Right kidney (tissue), 1 donor: ENCODE measurements around the gene GAK.

Experiments used
- DNase-seq: peaks from one replicate; pipeline ENCODE4 v3.0.0-alpha.2; 2016

Gene GAK

DNA sequence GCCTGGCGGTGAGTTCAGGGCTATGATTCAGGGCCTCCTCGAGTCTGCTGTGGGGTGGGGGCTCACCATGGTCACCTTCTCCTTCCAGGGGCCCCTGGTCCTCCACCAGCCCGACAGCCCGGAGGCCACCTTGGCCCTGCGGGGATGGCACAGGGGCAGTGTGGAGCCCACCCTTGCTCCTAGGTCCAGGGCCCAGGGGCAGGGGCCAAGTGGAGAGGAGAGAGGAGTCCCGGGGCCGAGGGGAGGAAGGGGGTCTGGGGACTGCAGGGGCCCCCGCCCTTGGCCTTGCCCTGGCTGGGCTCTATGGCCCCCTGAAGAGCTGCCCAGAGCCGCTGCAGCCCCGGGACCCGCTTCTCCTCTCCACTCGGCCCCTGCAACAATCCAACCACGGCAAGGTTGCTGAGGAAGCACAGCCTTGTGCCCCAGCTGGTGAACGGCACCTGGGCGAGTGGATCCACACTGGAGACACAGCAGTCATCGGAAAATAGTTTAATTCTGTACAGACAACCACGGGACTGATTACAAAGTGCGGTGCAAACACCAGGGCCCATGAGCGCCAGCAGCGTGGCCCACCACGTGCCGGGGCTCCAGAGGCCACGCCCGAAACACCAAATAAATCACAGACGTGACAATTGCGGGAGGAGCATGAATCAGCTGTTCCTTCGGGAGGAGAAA is 83.2 kb downstream of the GAK start:
- DNase-seq: no peak

DNA sequence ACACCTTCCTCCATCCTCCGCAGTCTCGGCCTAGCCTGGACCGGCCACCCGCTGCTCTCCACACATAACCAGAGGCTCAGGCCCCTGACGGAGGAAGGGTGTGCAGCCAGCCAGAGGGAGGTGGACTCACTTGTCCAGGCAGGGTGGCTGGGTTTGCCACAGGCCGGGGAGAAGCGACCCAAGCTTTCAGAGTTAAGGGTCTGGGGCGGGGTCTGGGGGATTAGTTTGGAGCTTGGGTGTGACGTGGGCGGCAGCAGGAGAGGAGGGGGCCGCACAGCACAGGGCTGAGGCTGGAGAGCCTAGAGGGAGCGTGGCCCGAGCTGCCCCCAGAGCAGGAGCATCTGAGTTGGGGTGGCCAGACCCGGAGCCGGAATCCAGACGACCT is 83.8 kb downstream of the GAK start:
- no peak for DNase-seq

DNA sequence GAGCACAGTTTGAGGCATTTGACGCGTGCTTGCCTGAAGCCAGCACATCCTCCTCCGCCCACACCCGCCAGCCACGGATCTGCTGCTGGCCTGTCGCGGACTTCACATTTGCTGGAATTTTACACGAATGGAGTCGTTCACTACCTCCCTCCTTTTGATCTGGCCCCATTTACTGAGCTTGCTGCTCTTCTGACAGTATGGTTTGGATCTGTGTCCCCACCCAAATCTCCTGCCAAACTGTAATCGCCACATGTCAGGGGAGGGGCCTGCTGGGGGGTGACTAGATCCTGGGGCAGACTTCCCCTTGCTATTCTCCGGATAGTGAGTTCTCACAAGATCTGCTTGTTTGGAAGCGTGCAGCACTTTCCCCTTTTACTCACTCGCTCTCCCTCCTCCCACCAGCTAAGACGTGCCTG is 86.3 kb downstream of the GAK start:
- no peak for DNase-seq

DNA sequence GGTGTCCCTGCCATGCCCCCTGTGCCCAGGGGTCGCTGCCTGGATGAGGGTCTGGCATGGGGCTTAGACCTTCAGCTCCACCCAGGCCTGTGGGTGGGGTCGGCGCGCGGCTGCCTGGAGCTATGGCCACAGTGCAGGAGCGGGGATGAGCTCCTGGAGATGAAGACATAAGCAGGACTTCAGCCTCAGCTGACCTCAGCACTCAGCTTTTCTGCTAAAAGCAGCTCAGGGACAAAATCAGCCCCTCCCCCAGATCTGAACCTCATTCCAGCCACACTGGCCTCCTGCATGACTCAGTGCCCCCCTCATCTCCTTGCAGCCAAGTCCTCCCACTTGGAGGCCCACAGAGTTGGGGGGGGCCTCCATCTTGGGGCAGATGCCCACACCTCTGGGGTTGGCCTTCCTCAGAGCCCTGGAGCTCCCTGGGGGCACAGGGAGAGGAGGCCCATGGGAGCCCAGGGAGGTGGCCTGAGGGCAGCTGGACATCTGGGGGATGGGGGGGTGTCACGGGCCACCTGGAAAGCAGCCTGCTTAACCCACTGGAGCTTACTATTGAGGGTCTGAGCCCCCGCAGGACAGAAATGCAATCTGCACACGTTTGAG is 86.8 kb downstream of the GAK start:
- no peak for DNase-seq

DNA sequence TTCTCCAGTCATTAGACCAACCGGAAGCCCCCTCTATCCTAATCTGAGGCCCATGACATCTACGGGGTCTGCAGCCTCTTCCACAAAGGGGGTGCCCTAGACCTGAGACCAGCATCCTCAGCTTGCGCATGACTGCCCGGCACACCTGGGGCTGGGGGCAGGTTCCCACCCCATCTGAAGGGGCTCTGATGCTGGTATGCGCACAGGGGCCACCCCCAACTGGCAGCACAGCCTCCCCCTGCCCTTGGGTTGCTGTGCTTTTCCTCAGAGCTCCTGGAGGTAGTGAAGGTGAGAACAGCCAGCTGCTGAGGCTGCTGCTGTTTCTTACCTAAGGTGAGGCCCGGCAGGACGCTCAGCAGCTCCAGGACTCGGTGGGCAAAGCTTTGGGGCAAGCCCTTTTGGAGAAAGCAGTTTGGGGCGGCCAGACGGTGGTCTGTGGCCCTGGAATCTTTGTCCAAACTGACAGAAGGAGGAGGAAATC is 87.3 kb downstream of the GAK start:
- no peak for DNase-seq

DNA sequence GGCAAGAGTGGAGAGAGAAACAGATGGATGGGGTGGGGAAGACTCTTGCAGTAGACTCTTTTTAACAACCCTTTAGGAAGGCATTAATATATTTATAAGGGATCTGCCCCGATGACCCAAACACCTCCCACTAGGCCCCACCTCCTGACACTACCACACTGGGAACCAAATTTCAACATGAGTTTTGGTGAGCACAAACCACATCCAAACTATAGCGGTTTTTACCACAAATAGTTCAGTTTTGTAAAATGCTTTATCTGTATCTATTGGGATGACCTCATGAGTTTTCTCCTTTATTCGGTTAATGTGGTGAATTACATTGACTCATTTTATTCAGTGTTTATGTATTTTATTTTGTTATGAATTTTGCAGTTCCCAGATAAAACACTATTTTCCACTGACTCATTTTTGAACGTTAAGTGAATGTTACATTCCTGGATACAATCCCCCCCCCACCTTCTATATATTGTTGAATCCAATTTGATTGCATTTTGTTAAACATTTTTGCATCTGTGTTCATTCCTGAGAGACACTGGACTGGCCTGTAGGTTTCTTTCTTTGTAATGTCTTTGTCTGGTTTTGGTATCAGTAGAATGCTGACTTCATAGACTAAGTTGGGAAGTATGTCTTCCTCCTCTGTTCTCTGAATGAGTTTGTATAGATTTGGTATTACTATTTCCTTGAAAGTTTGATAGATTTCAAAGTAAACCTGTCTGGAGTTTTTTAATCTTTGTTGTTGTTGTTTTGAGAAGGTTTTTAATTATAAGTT is 92.3 kb downstream of the GAK start:
- no peak for DNase-seq

DNA sequence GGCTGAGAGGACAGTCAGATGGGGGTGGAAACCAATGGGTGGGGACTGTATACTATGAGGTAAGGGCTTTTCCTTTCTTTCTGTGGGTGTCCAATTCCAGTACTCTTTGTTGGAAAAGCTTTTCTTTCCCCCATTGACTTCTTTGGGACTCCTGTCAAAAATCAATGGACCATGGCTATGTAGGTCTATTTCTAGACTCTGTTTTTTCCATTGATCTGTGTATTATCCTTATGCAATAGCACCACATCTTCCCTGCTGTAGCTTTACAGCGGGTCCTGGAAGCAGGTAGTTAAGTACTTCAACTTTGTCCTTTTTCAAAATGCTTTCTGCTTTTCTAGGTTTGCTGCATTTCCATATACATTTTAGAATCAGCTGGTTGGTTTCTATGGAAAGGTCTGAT is 94.3 kb downstream of the GAK start:
- DNase-seq: no peak

DNA sequence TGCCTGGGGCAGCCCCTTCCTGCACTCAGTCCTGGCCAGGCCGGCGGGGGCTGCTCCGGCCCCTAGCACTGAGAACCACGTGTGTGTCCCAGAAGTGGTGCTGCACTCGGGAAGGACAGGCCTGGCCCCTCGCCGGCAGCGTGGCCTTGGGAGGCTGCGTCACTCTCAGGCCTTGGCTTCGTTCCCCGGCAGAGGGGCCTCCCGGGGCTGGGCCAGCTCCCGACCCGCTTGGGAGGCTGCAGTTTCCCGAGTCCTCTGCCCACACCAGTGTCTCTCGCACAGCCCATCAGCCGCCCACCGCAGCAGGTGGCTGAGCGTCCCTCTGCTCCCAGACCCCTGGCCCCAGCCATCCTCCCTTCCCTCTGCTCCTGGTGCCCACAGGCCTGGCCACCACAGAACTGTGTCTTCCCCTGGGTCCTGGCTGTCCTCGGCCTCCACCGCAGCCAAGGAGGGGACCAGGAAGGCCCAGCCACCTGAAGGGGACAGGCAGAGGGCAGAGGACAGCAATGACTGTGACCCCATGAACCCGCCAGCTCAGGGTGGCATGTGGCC is 95.3 kb downstream of the GAK start:
- no peak for DNase-seq

DNA sequence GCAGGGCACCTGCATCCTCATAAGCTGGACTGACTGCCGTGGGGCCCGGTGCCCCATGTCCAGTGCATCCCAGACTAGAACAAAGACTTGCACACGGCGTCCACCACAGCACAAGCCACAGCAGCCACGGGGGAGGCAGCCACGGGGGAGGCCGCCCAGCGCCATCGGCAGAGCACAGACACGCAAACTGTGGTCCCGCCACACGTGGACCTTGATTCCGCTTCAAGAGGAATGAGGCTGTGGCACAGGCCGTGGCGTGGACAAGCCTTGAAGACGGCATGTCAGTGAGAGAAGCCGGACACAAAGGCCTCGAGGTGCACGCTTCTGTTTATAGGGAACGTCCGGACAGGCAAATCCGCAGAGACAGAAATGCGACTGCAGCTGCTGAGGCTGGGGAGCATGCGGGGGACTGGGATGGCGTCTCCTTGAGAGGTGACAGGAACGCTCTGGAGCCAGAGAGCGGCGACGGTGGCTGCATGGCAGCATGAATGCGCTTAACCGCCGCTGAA is 96.1 kb downstream of the GAK start:
- DNase-seq: no peak

DNA sequence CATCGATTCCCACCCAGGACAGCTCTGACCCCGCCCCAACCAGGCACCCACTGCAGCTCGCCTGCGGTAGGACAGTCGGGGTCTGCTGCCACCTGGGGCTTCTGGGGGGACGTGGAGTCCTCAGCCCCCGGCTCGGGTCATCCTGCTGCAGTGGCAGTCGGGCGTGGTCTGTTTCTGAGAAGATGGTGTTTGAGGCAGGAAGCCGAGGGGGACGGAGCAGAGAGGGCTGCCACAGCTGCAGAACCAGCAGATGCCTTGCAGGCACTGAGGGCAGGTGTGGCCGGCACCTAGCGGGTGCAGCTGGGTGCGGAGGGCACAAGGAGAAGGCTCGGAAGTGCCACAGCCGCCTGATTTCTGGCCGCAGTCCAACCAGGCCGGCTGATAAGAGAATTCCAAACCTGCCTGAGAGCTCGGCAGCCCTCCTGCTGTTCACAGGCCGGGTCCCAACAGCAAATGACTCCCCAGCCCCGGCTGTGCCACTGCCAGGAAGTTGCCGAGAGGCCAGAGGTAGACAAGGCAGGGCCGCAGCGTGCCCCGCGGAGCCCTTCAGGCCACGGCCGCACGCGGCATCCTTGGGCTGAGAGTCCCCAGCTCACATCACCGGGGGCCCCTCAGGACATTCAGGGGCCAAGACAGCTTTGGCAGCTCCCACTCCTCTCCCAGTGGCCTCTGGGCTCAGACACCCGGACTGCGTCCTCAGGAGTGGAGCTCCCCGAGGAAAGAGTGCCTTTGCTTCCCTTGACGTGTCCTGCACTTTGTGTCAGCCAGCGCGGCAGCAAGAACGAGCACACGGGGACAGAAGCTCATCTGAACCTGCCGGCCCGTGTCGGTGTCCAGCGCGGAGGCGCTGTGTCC is 96.7 kb downstream of the GAK start:
- no peak for DNase-seq

DNA sequence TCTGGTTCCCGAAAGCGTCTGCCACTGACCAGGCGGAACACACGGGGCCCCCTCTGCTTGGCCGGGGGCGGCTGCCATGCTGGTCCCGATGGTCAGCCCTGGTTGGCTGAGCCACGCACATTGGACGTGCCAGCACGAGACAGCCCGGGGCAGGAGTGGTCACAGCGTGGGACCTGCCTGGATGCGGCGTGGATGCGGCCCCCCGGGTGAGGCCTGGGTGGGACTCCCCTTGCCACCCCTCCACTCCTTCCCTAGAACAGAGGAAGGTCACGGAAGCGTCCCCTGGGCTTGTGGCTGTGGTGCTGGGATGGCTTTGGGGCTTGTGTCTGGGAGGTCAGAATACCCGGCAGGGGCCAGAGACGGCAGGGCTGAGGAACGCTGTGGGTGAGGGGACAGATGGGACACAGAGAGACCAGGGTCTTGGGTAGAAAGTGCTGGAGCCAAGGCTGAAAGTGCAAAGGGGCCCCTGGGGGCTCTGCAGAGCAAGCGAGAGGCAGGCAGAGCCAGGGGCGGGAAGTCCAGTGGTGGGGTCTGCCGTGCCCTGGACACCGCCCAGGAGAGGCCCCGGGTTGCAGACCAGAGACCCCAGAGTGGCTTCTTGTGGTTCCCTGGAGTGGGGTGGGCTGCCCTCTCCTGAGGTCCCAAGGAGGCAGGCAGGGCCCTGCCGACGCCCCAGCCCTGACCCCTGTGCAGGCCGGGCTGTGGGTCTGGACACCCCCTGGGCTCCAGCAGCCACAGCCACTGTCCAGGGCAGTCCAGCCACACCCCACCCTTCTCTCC is 97.6 kb downstream of the GAK start:
- no peak for DNase-seq

DNA sequence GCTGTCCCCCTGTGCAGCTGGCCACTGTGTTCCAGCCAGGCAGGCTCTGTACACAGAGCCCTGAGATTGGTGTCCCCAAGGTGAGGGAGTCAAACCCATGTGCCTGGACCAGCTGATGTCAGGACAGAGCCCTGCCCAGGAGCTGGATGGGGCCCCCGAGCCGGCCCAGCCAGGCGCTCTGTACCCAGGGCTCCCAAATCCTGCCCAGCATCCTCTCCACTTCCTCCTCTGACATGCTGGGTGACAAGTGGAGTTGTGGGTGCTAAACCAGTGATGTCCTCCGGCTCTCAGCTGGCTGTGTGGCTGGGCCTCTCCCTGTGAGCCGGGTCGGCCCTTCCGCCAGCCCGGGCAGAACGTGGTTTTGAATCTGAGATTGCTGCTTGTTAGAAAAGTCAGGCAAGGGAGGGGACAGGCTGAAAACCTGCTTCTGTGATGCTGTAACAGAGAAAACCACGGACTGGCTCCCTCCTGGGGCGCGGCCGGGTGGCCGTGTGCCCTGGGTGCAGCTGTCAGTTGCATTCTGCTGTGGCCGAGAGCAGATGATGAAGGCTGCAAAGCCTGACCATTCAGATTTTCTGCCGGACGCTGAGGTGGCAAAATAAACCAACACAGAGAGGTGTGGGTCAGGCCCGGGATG is 98.3 kb downstream of the GAK start:
- DNase-seq: no peak

DNA sequence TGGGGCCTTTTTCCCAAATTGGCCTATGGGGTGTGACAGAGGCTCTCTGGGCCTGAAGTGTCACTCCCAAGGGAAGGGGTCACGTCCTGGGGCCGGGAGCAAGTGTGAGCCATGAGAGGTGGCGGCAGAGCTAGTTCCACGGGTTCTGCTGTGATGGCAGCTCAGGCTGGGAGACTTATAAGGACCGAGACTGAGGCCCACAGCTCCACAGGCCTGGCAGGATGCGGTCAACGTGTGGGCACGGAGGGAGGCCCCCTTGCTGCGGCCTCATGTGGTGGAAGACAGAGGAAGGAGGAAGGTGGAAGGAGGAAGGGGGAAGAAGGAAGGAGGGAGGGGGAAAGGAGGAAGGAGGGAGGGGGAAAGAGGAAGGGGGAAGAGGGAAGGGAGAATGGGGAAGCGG is 99.0 kb downstream of the GAK start:
- DNase-seq: no peak

DNA sequence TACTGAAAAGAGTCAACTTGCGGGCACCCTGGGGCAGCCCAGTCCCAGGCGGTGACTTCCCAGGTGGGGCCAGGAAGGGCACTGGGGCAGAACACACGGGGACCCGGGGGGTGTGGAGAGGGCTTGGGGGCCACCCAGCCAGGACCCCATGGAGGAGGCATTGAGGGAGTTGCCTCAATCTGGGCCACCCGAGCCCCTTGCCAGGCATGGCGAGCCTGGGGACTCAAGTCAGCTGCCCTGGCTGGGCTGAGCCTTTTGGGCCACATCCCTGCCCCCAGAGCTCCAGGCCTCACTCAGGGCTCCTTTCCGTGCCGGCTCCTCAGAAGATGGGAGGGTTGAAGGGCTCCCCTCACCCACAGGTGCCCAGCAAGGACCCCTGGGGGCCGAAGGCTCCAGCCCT is 99.6 kb downstream of the GAK start:
- no peak for DNase-seq

DNA sequence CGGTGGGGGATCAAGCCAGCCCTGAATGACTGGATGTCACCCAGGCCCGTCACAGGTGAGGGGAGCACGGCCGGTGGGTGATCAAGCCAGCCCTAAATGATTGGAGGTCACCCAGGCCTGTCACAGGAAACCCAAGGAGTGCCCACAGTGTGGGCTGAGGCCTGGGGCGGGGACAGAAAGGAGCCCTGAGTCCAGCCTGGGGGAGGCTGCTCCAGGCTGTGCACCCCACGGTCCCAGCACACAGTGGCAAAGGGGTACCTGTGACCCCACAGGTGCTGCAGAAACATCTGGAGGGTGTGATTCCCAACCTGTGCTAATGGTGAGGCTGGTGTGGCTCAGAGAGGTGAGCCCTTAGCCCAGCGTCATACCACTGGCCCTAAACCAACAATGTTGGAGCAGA is 100.0 kb downstream of the GAK start:
- DNase-seq: no peak

DNA sequence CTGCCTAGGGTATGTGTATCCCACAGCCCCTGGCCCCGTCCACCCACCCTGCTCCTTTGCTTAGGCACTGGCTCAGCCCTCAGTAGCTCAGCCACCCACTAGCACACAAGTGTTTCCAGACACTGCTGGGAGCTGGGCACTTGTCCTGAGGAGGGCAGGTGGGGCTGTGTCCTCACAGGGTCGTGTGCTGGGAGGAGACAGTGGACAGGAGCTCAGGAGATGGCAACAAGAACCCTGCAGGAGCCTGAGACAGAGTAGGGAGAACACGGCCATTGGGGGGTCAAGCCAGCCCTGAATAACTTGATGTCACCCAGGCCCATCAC is 100.7 kb downstream of the GAK start:
- no peak for DNase-seq

DNA sequence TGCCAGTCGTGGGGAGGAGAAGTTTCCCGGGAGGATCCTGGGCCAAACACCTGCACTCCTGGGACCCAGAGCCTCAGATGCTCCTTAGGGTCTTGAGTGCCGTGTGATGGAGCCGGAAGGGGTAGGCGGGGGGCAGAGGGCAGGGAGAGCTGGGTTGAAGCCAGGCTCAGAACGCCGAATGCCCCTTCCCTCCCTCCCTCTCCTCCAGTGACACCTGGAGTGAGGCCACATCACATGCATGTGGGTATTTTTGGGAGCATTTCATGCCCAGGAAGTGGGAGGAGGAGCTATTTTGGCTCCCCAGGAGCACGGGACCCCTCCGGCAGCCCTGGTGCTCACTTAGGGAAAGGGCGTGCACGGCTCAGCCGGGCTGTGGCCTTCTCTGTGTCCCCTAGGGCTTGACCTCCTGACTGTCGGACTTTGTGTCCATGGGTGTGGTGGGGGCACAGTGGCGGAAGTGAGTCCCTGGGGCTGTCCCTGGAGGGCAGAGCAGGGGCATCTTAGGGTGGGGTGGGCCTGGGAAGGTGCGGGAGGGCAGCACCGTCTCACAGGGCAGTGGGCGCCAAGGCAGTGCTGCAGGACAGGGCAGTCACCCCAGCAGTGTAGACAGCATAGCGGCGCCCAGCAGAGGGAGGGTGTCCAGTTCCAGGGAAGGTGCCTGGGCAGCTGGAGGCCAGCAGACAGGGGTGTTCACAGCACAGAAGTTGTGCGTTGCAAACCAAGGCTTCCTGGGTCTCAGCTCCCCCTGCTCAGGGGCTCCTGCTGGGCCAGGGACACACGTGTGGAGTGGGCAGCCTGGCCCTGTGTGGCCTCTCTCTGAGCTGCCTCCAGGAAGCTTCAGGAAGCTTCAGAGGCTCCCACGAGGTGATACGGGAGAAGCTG is 101.3 kb downstream of the GAK start:
- DNase-seq: no peak

DNA sequence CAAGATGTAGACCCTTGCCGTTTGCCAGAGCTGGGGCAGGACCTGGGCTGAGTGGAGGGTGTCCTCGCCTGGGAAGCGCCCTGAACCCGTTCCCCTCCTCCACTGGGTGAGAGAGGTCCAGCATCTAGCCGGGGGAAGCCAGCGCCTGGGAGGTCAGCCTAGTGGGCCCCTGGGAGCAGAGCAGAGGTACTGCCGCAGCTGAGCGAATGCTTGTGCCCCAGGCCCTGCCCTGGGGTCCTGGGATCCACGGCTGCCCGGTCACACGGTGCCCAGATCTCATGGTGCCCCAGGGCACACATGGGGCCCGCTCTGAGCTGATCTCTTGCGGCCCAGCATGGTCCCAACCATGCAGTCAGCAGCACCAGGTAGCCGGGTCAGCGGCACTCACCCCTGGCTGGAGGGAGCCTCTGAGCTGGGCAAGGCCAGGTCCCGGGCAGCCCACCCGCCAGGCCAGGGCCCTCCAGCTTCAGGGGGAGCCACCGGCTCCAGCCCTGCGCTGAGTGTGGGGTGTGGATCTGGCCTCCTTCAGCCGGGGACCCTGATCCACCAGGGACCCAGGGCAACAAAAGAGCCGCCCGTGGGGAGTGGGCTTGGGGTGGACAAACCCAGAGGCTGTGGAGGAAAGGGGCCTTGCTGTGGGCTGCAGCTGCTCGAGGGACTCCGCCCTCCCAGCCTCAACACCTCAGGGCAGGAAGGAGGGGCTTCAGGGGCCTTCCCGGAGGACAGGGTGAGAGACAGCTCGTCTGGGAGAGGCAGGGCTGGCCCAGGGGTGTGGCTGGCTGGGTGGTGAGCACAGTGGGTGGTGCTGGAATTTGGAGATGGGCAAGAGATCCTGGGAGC is 102.1 kb downstream of the GAK start:
- DNase-seq: no peak

DNA sequence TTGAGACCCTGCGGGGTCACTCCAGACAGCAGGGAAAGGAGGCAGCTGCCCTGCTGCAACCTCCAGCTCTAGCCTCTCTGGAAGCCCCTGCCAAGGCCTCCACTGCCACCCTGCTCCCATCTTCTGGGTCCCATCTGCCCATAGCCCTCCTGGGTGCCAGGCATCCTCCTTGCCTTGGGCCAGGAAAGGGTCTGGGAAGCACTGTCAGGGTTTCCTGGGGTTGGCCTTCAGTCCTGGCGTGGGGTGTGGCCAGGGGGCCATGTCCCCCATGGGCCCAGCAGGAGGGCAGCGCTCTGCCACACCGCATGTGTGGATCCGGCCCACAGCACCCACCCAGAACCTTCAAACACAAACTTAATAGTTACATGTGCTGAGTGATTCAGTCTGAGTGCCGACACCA is 102.8 kb downstream of the GAK start:
- no peak for DNase-seq
